GM23338 (cell line): ENCODE results near the gene PROX2. TPM values are rescaled to one million over a fixed set of nuclear protein-coding genes. Genes with fewer than 3 reads are reported as not detected.

Source experiments
- ATAC-seq: fragments of 200-7000 bp; cut with Tn5 transposase; 3 replicates; pipeline ENCODE4 v1.9.1; 2020
- DNase-seq: peaks from one replicate; pipeline ENCODE4 v3.0.0-alpha.2; 2015; ENCODE audit warnings: low spot score
- H2AFZ ChIP-seq: fragments of 200-600 bp; sonication (generic); 2 replicates; pipeline ENCODE4 v1.8.0; 2016; ENCODE audit warnings: antibody characterized with exemption, mild to moderate bottlenecking, moderate library complexity
- H3F3A ChIP-seq: fragments of 200-600 bp; sonication (generic); replicated peaks from 2 replicates; pipeline ENCODE4 v1.8.0; 2017; ENCODE audit warnings: antibody characterized with exemption, mixed run types, low read depth
- H3K27ac ChIP-seq: fragments of 200-600 bp; sonication (generic); 2 replicates; pipeline ENCODE4 v1.6.1; 2016; ENCODE audit warnings: low read depth
- H3K27me3 ChIP-seq: fragments of 200-600 bp; sonication (generic); 2 replicates; pipeline ENCODE4 v1.8.0; 2016; ENCODE audit warnings: mild to moderate bottlenecking, mixed run types, moderate library complexity; ENCODE audit not compliant: insufficient read depth
- H3K36me3 ChIP-seq: fragments of 200-600 bp; sonication (generic); 2 replicates; pipeline ENCODE4 v1.8.0; 2016; ENCODE audit warnings: mild to moderate bottlenecking; ENCODE audit not compliant: insufficient read depth
- H3K4me1 ChIP-seq: fragments of 200-600 bp; sonication (generic); 2 replicates; pipeline ENCODE4 v1.8.0; 2016; ENCODE audit warnings: mild to moderate bottlenecking, moderate library complexity; ENCODE audit not compliant: insufficient read depth
- H3K4me2 ChIP-seq: fragments of 200-600 bp; sonication (generic); 2 replicates; pipeline ENCODE4 v1.7.1; 2017; ENCODE audit warnings: mixed run types
- H3K4me3 ChIP-seq: fragments of 200-600 bp; sonication (generic); 2 replicates; pipeline ENCODE4 v1.6.1; 2016; ENCODE audit warnings: mixed run types
- H3K79me2 ChIP-seq: fragments of 200-600 bp; sonication (generic); replicated peaks from 2 replicates; pipeline ENCODE4 v1.8.0; 2017; ENCODE audit warnings: mild to moderate bottlenecking; ENCODE audit not compliant: insufficient read depth
- H3K9me2 ChIP-seq: fragments of 200-600 bp; sonication (generic); 2 replicates; pipeline ENCODE4 v1.8.0; 2017; ENCODE audit not compliant: insufficient read depth
- H4K20me1 ChIP-seq: fragments of 200-600 bp; sonication (generic); replicated peaks from 2 replicates; pipeline ENCODE4 v1.8.0; 2017; ENCODE audit warnings: mild to moderate bottlenecking; ENCODE audit not compliant: insufficient read depth
- H3K27ac Mint-ChIP-seq: 2 replicates; pipeline ENCODE4 v1.8.0; 2020; ENCODE audit warnings: inconsistent platforms, mild to moderate bottlenecking, moderate library complexity, mixed read lengths
- H3K27me3 Mint-ChIP-seq: 3 replicates; pipeline ENCODE4 v1.8.0; 2022; ENCODE audit warnings: low read depth, mild to moderate bottlenecking, moderate library complexity, mixed read lengths, inconsistent platforms; ENCODE audit not compliant: insufficient read depth, poor library complexity
- H3K36me3 Mint-ChIP-seq: 3 replicates; pipeline ENCODE4 v1.8.0; 2021; ENCODE audit warnings: low read depth, mild to moderate bottlenecking, inconsistent platforms, moderate library complexity, mixed read lengths
- H3K4me1 Mint-ChIP-seq: 3 replicates; pipeline ENCODE4 v1.8.0; 2020; ENCODE audit warnings: mild to moderate bottlenecking, inconsistent platforms, mixed read lengths
- H3K4me3 Mint-ChIP-seq: 3 replicates; pipeline ENCODE4 v1.8.0; 2021; ENCODE audit warnings: moderate library complexity, mild to moderate bottlenecking, inconsistent platforms, mixed read lengths
- H3K9me3 Mint-ChIP-seq: 3 replicates; pipeline ENCODE4 v1.8.0; 2020; ENCODE audit warnings: moderate library complexity, mild to moderate bottlenecking, inconsistent platforms, mixed read lengths
- CREB1 ChIP-seq: fragments of 250-450 bp; sonication (Bioruptor Pico); IDR thresholded peaks from 2 replicates; pipeline ENCODE4 v1.5.0; 2020; ENCODE audit warnings: low read depth, mild to moderate bottlenecking, moderate library complexity
- EZH2phosphoT487 ChIP-seq: fragments of 200-600 bp; sonication (generic); IDR thresholded peaks from one replicate; pipeline ENCODE4 v1.8.1; 2018; ENCODE audit warnings: antibody characterized with exemption; ENCODE audit not compliant: unreplicated experiment
- JUNB ChIP-seq: IDR thresholded peaks from one replicate; pipeline ENCODE4 v1.6.1; 2016; ENCODE audit warnings: antibody characterized with exemption; ENCODE audit not compliant: unreplicated experiment
- NANOG ChIP-seq: IDR thresholded peaks from 2 replicates; pipeline ENCODE4 v1.6.1; 2016; ENCODE audit warnings: antibody characterized with exemption, borderline replicate concordance
- POLR2AphosphoS5 ChIP-seq: IDR thresholded peaks from 2 replicates; pipeline ENCODE4 v1.6.1; 2016; ENCODE audit warnings: antibody characterized with exemption, low read depth
- polyA plus RNA-seq: library from polyadenylated mRNA; unstranded; fragments of >200 nt; fragmentation: Nextera tagmentation; extraction: Ambion mirVana; gene quantifications from 2 replicates; pipeline ENCODE4 v1.2.1, GENCODE V29; 2016
- total RNA-seq: library from RNA; depleted of rRNA; stranded (reverse); fragments of >200 nt; shearing (Covaris generic); gene quantifications from 2 replicates; pipeline ENCODE4 v1.2.3, GENCODE V29; 2014
- TF ChIP-seq, protein P1 (sequence below): fragments of 250-450 bp; sonication (Bioruptor Pico); IDR thresholded peaks from 2 replicates; pipeline ENCODE4 v1.5.0; 2020; ENCODE audit warnings: mild to moderate bottlenecking, moderate library complexity
- TF ChIP-seq, protein P2 (sequence below): IDR thresholded peaks from 2 replicates; pipeline ENCODE4 v1.6.1; 2016; ENCODE audit warnings: antibody characterized with exemption
- TF ChIP-seq, protein P3 (sequence below), 2 experiments: fragments of 200-600 bp in 1 of 2; sonication (generic) in 1 of 2; conservative IDR thresholded peaks; 2 replicates each; pipeline versions ENCODE4 v1.5.1 to v1.6.1; 2016 to 2017; ENCODE audit warnings: antibody characterized with exemption in 2 of 2, low read depth in 2 of 2, mild to moderate bottlenecking in 2 of 2, moderate library complexity in 1 of 2

The PROX2 gene
- total and polyA plus RNA-seq, 2 experiments from 2014 or later = 0.06 TPM; not detected in 1

DNA sequence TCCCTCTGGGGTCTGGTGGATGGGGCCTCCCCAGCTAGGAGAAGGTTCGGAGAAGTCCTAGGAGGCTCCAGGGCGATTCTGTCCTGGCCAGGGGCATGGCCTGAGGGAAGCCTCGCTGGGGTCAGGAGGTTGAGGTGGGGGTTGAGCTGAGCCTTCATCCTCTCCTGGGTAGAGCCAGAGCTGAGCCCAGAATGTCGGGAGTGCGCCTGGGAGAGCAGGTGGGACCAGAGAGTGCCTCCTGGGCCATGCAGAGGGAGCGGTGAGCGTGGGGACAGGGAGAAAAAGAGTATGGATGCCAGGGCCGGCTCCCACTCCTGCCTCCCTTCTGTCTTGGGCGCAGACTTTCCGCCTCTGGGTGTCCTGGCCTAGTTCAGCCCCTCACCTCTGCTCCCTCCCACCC, 34.0 kb upstream of the PROX2 start:
- Mint-ChIP-seq H3K4me3 (no peak overlapping the region; the same call in 2 of the 3 replicates), H3K4me1 (no peaks in the 10 kb centered on the region), H3K9me3 (no peaks in the 10 kb centered on the region), H3K36me3 (peaks cover 7% of the 10 kb centered on the region; the same call in 2 of the 3 replicates), H3K27ac (no peak overlapping the region), H3K27me3 (peaks cover 7% of the 10 kb centered on the region)
- H3K4me3 ChIP-seq = no peak overlapping the region
- no peaks in the 10 kb centered on the region for H3K9me2 ChIP-seq
- no peak overlapping the region for H3K27ac ChIP-seq
- ATAC-seq (no peak), DNase-seq (no peak)
- no peaks in the 10 kb centered on the region for H3K4me1 ChIP-seq
- H4K20me1 ChIP-seq = peaks cover 4% of the 10 kb centered on the region
- no peaks in the 10 kb centered on the region for H3K27me3 ChIP-seq
- 0 out of 2 replicates have a peak, but pooled peaks cover 2% of the 10 kb centered on the region for H3F3A ChIP-seq
- H2AFZ ChIP-seq = no peak overlapping the region
- no peaks in the 10 kb centered on the region for H3K36me3 ChIP-seq
- H3K4me2 ChIP-seq = no peak overlapping the region
- H3K79me2 ChIP-seq = no peaks in the 10 kb centered on the region
- TF ChIP-seq, protein P1, sequence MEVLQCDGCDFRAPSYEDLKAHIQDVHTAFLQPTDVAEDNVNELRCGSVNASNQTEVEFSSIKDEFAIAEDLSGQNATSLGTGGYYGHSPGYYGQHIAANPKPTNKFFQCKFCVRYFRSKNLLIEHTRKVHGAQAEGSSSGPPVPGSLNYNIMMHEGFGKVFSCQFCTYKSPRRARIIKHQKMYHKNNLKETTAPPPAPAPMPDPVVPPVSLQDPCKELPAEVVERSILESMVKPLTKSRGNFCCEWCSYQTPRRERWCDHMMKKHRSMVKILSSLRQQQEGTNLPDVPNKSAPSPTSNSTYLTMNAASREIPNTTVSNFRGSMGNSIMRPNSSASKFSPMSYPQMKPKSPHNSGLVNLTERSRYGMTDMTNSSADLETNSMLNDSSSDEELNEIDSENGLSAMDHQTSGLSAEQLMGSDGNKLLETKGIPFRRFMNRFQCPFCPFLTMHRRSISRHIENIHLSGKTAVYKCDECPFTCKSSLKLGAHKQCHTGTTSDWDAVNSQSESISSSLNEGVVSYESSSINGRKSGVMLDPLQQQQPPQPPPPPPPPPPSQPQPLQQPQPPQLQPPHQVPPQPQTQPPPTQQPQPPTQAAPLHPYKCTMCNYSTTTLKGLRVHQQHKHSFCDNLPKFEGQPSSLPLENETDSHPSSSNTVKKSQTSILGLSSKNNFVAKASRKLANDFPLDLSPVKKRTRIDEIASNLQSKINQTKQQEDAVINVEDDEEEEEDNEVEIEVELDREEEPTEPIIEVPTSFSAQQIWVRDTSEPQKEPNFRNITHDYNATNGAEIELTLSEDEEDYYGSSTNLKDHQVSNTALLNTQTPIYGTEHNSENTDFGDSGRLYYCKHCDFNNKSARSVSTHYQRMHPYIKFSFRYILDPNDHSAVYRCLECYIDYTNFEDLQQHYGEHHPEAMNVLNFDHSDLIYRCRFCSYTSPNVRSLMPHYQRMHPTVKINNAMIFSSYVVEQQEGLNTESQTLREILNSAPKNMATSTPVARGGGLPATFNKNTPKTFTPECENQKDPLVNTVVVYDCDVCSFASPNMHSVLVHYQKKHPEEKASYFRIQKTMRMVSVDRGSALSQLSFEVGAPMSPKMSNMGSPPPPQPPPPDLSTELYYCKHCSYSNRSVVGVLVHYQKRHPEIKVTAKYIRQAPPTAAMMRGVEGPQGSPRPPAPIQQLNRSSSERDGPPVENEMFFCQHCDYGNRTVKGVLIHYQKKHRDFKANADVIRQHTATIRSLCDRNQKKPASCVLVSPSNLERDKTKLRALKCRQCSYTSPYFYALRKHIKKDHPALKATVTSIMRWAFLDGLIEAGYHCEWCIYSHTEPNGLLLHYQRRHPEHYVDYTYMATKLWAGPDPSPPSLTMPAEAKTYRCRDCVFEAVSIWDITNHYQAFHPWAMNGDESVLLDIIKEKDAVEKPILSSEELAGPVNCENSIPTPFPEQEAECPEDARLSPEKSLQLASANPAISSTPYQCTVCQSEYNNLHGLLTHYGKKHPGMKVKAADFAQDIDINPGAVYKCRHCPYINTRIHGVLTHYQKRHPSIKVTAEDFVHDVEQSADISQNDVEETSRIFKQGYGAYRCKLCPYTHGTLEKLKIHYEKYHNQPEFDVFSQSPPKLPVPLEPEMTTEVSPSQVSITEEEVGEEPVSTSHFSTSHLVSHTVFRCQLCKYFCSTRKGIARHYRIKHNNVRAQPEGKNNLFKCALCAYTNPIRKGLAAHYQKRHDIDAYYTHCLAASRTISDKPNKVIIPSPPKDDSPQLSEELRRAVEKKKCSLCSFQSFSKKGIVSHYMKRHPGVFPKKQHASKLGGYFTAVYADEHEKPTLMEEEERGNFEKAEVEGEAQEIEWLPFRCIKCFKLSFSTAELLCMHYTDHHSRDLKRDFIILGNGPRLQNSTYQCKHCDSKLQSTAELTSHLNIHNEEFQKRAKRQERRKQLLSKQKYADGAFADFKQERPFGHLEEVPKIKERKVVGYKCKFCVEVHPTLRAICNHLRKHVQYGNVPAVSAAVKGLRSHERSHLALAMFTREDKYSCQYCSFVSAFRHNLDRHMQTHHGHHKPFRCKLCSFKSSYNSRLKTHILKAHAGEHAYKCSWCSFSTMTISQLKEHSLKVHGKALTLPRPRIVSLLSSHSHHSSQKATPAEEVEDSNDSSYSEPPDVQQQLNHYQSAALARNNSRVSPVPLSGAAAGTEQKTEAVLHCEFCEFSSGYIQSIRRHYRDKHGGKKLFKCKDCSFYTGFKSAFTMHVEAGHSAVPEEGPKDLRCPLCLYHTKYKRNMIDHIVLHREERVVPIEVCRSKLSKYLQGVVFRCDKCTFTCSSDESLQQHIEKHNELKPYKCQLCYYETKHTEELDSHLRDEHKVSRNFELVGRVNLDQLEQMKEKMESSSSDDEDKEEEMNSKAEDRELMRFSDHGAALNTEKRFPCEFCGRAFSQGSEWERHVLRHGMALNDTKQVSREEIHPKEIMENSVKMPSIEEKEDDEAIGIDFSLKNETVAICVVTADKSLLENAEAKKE (CRISPR knock-in tag) = no peak
- TF ChIP-seq NANOG (no peak), EZH2phosphoT487 (no peak), POLR2AphosphoS5 (no peak), JUNB (no peak), CREB1 (CRISPR knock-in tag) (no peak)
- TF ChIP-seq, protein P2, sequence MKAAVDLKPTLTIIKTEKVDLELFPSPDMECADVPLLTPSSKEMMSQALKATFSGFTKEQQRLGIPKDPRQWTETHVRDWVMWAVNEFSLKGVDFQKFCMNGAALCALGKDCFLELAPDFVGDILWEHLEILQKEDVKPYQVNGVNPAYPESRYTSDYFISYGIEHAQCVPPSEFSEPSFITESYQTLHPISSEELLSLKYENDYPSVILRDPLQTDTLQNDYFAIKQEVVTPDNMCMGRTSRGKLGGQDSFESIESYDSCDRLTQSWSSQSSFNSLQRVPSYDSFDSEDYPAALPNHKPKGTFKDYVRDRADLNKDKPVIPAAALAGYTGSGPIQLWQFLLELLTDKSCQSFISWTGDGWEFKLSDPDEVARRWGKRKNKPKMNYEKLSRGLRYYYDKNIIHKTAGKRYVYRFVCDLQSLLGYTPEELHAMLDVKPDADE = no peak
- TF ChIP-seq, protein P3, sequence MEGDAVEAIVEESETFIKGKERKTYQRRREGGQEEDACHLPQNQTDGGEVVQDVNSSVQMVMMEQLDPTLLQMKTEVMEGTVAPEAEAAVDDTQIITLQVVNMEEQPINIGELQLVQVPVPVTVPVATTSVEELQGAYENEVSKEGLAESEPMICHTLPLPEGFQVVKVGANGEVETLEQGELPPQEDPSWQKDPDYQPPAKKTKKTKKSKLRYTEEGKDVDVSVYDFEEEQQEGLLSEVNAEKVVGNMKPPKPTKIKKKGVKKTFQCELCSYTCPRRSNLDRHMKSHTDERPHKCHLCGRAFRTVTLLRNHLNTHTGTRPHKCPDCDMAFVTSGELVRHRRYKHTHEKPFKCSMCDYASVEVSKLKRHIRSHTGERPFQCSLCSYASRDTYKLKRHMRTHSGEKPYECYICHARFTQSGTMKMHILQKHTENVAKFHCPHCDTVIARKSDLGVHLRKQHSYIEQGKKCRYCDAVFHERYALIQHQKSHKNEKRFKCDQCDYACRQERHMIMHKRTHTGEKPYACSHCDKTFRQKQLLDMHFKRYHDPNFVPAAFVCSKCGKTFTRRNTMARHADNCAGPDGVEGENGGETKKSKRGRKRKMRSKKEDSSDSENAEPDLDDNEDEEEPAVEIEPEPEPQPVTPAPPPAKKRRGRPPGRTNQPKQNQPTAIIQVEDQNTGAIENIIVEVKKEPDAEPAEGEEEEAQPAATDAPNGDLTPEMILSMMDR (conservative IDR thresholded peaks at IDR 0.05; ENCODE audit: low read depth in 2 of 2) = no peak
